Measurements from ENCODE around the gene NPL.

NPL gene

GRCh38 chr1:182811975-182812722 lies 22.6 kb downstream of the NPL start:
- CTCF ChIA-PET = interaction anchor here (1.4 kb wide), 1 partner anchor 218 kb away, joined by 3 read pairs; no protein-coding TSS in a partner anchor
- no peak for DNase-seq (ENCODE audit: low read depth, low spot score)
- no peak overlapping the region for H3K4me3 ChIP-seq (ENCODE audit: low read depth, low read length)
- POLR2A ChIA-PET = no interaction called here
- TF ChIP-seq CTCF (IDR thresholded peaks at IDR 0.05; ENCODE audit: insufficient read depth, low read length, missing control alignments) = no peak

- CTCF ChIA-PET = no interaction called here
- POLR2A ChIA-PET = no interaction called here
- H3K4me3 ChIP-seq (ENCODE audit: low read depth, low read length) = no peak overlapping the region
- TF ChIP-seq CTCF (IDR thresholded peaks at IDR 0.05; ENCODE audit: insufficient read depth, low read length, missing control alignments) = no peak
- DNase-seq (ENCODE audit: low read depth, low spot score) = no peak
These were observed 27.3 kb downstream of the NPL start for GRCh38 chr1:182816863-182817262.

GRCh38 chr1:182817802-182818201 lies 28.2 kb downstream of the NPL start:
- TF ChIP-seq CTCF (IDR thresholded peaks at IDR 0.05; ENCODE audit: insufficient read depth, low read length, missing control alignments) = no peak
- CTCF ChIA-PET = interaction anchor here (1.1 kb wide), 1 partner anchor 8 kb away, joined by 3 read pairs; no protein-coding TSS in a partner anchor
- H3K4me3 ChIP-seq (ENCODE audit: low read depth, low read length) = no peak overlapping the region
- POLR2A ChIA-PET = no interaction called here
- no peak for DNase-seq (ENCODE audit: low read depth, low spot score)

- ChIA-PET POLR2A (no interaction called here), CTCF (no interaction called here)
- no peak overlapping the region for H3K4me3 ChIP-seq (ENCODE audit: low read depth, low read length)
- no peak for TF ChIP-seq CTCF (IDR thresholded peaks at IDR 0.05; ENCODE audit: insufficient read depth, low read length, missing control alignments)
- no peak for DNase-seq (ENCODE audit: low read depth, low spot score)
These were observed 33.6 kb downstream of the NPL start for GRCh38 chr1:182823220-182823619.

- DNase-seq (ENCODE audit: low read depth, low spot score) = no peak
- H3K4me3 ChIP-seq (ENCODE audit: low read depth, low read length) = no peak overlapping the region
- CTCF ChIA-PET = no interaction called here
- POLR2A ChIA-PET = no interaction called here
- no peak for TF ChIP-seq CTCF (IDR thresholded peaks at IDR 0.05; ENCODE audit: insufficient read depth, low read length, missing control alignments)
These were observed 37.3 kb downstream of the NPL start for GRCh38 chr1:182826892-182827291.

- no peak for TF ChIP-seq CTCF (IDR thresholded peaks at IDR 0.05; ENCODE audit: insufficient read depth, low read length, missing control alignments)
- H3K4me3 ChIP-seq (ENCODE audit: low read depth, low read length) = no peak overlapping the region
- CTCF ChIA-PET = no interaction called here
- no peak for DNase-seq (ENCODE audit: low read depth, low spot score)
- POLR2A ChIA-PET = no interaction called here
These were observed 39.8 kb downstream of the NPL start for GRCh38 chr1:182829285-182829932.

Data from AG04449 (cell line).